ENCODE data around the gene TTC12.

Gene TTC12, protein sequence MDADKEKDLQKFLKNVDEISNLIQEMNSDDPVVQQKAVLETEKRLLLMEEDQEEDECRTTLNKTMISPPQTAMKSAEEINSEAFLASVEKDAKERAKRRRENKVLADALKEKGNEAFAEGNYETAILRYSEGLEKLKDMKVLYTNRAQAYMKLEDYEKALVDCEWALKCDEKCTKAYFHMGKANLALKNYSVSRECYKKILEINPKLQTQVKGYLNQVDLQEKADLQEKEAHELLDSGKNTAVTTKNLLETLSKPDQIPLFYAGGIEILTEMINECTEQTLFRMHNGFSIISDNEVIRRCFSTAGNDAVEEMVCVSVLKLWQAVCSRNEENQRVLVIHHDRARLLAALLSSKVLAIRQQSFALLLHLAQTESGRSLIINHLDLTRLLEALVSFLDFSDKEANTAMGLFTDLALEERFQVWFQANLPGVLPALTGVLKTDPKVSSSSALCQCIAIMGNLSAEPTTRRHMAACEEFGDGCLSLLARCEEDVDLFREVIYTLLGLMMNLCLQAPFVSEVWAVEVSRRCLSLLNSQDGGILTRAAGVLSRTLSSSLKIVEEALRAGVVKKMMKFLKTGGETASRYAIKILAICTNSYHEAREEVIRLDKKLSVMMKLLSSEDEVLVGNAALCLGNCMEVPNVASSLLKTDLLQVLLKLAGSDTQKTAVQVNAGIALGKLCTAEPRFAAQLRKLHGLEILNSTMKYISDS

DNA sequence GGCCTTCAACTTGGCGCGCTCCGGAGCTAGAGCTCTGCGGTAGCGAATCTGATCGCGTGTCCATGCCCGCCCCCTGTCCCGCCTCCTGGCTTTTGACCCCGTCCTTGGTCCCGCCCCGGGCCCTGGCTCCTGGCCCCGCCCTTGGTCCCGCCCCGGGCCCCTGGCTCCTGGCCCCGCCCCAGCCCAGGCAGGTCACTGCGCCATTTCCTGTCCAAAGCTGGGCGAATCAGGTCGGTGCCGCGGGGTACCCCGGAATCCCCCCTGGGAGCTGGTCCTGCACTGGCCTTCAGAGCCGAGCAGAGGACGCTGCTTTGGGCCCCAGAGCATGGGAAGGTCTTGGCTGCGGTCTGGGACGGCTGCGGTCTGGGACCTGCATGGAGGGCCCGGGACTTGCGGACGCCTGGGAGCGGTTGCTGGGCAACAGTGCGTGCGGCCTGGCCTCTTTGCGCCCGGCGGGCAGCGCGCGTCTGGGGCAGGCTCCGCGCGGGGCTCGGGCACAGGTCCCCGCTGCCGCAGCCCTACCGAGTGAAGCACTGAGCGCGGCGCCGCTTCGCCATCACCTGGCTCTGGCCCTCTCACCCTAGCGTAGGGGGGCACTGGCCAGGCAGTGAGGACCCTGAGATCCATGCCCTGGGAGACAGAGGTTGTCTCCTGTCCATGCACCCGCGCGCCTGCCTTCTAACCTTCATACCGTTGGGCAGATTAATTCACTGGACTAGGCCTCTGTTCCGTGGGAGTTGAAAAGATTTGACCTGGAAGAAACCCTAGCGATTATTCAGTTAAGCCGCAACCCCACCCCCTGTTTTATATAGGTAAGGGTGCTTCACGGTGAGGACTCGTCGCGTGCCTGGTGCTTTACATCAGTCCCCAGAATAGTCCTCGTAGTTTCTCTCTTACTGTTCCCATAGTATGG, at the start of gene TTC12:
Gene TTC12 (plus strand): TSS at position 195 of the 913 bp plus-strand sequence. CDS start 1,675 bp downstream, outside the sequence.
- peak; percentile 76 to 84 for DNase-seq (ENCODE audit: low read depth in 2 of 2)

- no peak for DNase-seq (ENCODE audit: low read depth in 2 of 2)
These were observed 49.0 kb upstream of the TTC12 start for GRCh38 chr11:113265362-113265761.

GRCh38 chr11:113267493-113267892, 46.9 kb upstream of the TTC12 start:
- no peak for DNase-seq (ENCODE audit: low read depth in 2 of 2)

DNA sequence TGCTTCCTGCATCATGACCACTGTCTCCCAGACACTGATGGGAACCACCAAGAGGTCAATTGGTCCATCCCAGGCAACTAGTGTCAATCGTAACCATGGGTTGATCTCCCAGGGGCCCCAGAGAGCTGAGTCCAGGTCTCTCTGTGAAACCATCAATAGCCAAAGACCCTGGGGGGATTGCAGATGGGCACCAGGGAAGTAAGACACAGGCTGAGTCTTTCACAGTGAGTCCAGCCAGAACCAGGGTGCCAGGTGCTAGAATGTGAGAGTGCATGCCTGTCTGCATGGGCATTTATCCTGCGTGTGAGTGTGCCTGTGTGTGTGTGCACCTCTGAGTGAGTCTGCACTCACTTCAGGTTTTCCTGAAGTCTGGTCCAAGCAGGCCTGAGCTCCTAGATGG, 45.3 kb upstream of the TTC12 start:
- no peak for DNase-seq (ENCODE audit: low read depth in 2 of 2)

- DNase-seq (ENCODE audit: low read depth in 2 of 2): no peak
These were observed 44.7 kb upstream of the TTC12 start for GRCh38 chr11:113269636-113270035.

GRCh38 chr11:113270080-113270479, 44.3 kb upstream of the TTC12 start:
- no peak for DNase-seq (ENCODE audit: low read depth in 2 of 2)

GRCh38 chr11:113271551-113272245, 42.7 kb upstream of the TTC12 start:
- DNase-seq (ENCODE audit: low read depth in 2 of 2): no peak

GRCh38 chr11:113272281-113272680, 42.1 kb upstream of the TTC12 start:
- DNase-seq (ENCODE audit: low read depth in 2 of 2): no peak

DNA sequence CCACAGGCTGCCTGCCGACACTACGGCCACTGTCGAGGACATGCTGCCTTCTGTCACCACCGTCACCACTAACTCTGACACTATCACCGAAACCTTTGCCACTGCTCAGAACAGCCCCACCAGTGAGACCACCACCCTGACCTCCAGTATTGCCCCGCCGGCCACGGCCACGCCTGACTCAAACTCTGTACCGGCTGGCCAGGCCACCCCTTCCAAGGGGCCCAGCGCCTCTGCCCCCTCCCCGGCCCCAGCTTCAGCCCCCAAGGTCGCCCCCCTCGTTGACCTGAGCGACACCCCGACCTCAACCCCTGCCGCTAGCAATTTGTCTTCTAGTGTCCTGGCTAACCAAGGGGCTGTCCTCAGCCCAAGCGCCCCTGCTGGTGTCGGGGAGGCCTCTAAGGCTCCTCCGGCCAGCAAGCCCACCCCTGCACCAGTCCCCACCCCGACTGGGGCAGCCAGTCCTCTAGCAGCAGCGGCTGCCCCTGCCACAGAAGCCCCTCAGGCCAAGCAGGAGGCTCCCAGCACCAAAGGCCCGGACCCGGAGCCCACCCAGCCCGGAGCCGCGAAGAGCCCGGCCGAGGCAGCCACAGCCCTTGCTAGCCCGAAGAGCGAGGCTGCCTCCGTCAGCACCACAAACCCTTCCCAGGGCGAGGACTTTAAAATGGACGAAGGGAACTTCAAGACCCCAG, 41.3 kb upstream of the TTC12 start:
- DNase-seq (ENCODE audit: low read depth in 2 of 2): no peak

DNA sequence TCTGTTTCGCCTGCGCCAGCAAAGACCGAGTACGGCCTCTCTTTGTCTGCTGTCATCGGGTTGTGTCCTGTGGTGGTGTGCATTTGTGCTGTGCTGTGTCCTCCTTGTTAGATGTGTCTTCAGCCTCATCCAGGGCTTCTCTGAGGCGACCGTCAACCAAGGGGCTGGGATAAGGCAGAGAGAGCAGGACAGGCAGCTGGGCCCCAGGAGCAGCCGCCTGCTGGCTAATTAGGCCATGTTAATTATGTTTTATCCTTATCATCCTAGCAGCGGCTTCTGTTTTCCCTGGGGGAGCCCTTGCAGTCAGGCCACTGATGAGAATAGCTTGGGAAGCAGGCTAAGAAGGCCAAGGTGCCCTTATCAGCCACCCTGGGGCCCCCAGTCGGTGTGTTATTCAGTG, 40.7 kb upstream of the TTC12 start:
- no peak for DNase-seq (ENCODE audit: low read depth in 2 of 2)

DNA sequence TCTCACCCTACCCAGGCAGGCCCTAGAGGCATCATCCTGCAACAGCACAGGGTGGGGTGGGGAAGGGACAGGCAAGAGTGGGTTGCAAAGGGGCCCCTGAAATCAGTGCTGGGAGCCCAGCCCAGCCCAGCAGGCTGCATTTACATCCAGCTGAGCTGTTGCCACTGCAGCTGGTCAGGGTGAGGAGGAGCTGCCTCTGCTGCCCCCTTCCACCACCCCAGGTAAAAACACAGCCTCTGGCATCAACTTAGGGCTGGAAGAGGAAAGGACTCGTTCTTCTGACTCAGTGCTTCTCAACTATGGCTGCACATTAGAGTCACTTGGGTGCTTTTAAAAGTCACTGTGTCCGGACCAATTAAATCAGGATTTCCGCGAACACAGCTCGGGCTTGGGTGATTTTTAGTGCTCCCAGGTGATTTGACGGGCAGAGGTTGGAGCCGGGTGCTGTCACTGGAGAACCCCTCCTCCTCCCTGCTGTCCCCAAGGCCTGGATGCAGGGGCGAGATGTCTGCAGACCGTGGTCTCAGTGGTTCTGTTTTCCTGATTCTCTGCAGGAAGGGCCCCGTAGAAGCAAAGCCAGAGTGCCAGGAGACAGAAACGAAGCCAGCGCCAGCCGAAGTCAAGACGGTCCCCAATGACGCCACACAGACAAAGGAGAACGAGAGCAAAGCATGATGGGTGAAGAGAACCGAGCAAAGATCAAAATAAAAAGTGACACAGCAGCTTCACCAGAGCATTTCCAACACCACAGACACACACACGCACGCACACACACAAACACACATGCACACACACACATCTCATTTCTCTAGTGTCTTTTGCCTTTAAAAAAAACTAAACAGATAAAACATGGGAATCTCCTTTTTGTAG, 39.4 kb upstream of the TTC12 start:
- no peak for DNase-seq (ENCODE audit: low read depth in 2 of 2)

- DNase-seq (ENCODE audit: low read depth in 2 of 2): no peak
These were observed 38.8 kb upstream of the TTC12 start for GRCh38 chr11:113275602-113276001.

DNA sequence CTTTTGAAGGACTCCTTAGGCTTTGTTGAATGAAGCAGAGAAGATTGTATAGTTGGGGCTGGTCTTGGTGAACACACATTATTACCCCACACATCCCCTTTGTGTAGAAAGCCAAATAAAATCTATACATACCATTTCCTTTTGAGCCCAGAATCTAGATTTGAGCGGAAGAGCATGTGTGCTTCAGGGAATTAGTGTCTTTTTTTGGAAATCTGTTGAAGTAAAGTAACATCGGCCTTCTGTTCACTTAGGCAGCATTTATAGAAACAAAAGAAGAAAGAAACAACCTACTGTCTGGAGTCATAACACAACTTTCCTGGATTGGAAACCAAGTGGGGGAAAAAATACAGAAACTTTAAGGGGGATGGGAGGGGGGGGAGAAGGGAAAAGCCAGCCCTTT, 37.9 kb upstream of the TTC12 start:
- DNase-seq (ENCODE audit: low read depth in 2 of 2): no peak

- DNase-seq (ENCODE audit: low read depth in 2 of 2): no peak
These were observed 36.5 kb upstream of the TTC12 start for GRCh38 chr11:113277907-113278306.

DNA sequence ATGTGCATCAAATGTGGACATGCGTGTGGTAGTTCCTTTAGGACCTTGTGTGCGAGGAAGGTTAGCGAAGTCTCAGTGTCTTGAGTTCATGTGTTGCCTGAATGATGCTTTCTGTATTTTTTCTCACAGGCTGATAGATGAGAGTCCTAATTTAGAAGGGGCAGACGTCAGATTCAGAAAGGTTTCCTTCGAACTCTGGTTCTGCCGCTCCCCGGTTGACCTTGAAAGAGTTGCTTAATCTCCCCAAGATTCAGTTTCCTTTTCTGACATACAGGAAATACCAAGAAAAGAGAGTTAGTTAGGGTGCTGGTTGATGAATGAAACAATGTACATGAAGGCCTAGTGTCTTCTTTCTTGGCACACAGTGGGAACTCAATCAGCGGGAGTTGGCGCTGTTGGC, 35.9 kb upstream of the TTC12 start:
- DNase-seq (ENCODE audit: low read depth in 2 of 2): no peak

GRCh38 chr11:113278925-113279324, 35.5 kb upstream of the TTC12 start:
- no peak for DNase-seq (ENCODE audit: low read depth in 2 of 2)

GRCh38 chr11:113279591-113279990, 34.8 kb upstream of the TTC12 start:
- no peak for DNase-seq (ENCODE audit: low read depth in 2 of 2)

- no peak for DNase-seq (ENCODE audit: low read depth in 2 of 2)
These were observed 33.2 kb upstream of the TTC12 start for GRCh38 chr11:113281052-113281725.

- DNase-seq (ENCODE audit: low read depth in 2 of 2): no peak
These were observed 31.4 kb upstream of the TTC12 start for GRCh38 chr11:113282898-113283437.
